Keratinocyte (primary cell): ENCODE data around the gene CBLB. TPM values are rescaled to one million over a fixed set of nuclear protein-coding genes. Genes with fewer than 3 reads are reported as not detected.
"Not testable (repeated sequence)": the region's sequence is repeated elsewhere in the genome, so short reads cannot be mapped to it uniquely, and the experiment has no call there.

ENCODE experiments used
- DNase-seq: peaks from one replicate; pipeline ENCODE4 v3.0.0-alpha.2; 2011; ENCODE audit warnings: low read depth, missing footprints, low spot score
- FAIRE-seq: peaks from 2 replicates; lab custom pipeline; 2011; peaks lifted over from hg19 to GRCh38; lab: Jason Lieb, UNC
- H2AFZ ChIP-seq: 2 replicates; pipeline ENCODE4 v1.6.0; 2012; ENCODE audit warnings: low read length, control low read depth, inconsistent platforms; ENCODE audit not compliant: control insufficient read depth
- H3K27ac ChIP-seq: 2 replicates; pipeline ENCODE4 v1.5.1; 2011; ENCODE audit warnings: low read length; ENCODE audit not compliant: control insufficient read depth, insufficient read depth
- H3K27me3 ChIP-seq: 3 replicates; pipeline ENCODE4 v1.6.0; 2011; ENCODE audit warnings: low read length; ENCODE audit not compliant: control insufficient read depth, insufficient read depth; ENCODE audit errors: extremely low read depth
- H3K36me3 ChIP-seq, 2 experiments: 2 replicates in 1 of 2; 3 replicates in 1 of 2; pipeline ENCODE4 v1.5.1; 2011; ENCODE audit warnings: low read length in 2 of 2, mild to moderate bottlenecking in 1 of 2; ENCODE audit not compliant: control insufficient read depth in 2 of 2, insufficient read depth in 2 of 2; ENCODE audit errors: extremely low read depth in 1 of 2
- H3K4me1 ChIP-seq: 3 replicates; pipeline ENCODE4 v1.5.1; 2011; ENCODE audit warnings: low read length; ENCODE audit not compliant: control insufficient read depth, insufficient read depth; ENCODE audit errors: extremely low read depth
- H3K4me2 ChIP-seq: 3 replicates; pipeline ENCODE4 v1.6.0; 2011; ENCODE audit warnings: low read depth, low read length; ENCODE audit not compliant: control insufficient read depth, insufficient read depth; ENCODE audit errors: extremely low read depth
- H3K4me3 ChIP-seq, 3 experiments: fragments of 200-600 bp in 1 of 3; sonication (generic) in 1 of 3; 2 replicates in 2 of 3; 3 replicates in 1 of 3; pipeline ENCODE4 v1.5.1; 2011 to 2016; ENCODE audit warnings: low read length in 3 of 3, mild to moderate bottlenecking in 3 of 3, control low read depth in 2 of 3, inconsistent platforms in 1 of 3, low read depth in 1 of 3, mixed read lengths in 1 of 3, mixed run types in 1 of 3, moderate library complexity in 1 of 3; ENCODE audit not compliant: control insufficient read depth in 2 of 3, insufficient read depth in 2 of 3; ENCODE audit errors: extremely low read depth in 1 of 3
- H3K79me2 ChIP-seq: 2 replicates; pipeline ENCODE4 v1.6.0; 2012; ENCODE audit warnings: low read length; ENCODE audit not compliant: control insufficient read depth, insufficient read depth
- H3K9ac ChIP-seq: 3 replicates; pipeline ENCODE4 v1.6.0; 2011; ENCODE audit warnings: low read length; ENCODE audit not compliant: control insufficient read depth, insufficient read depth; ENCODE audit errors: extremely low read depth
- H3K9me1 ChIP-seq: 3 replicates; pipeline ENCODE4 v1.6.0; 2011; ENCODE audit warnings: low read length; ENCODE audit not compliant: control insufficient read depth, insufficient read depth; ENCODE audit errors: extremely low read depth
- H3K9me3 ChIP-seq: 2 replicates; pipeline ENCODE4 v1.5.1; 2012; ENCODE audit warnings: low read depth, low read length; ENCODE audit not compliant: control insufficient read depth
- H4K20me1 ChIP-seq: 3 replicates; pipeline ENCODE4 v1.6.0; 2011; ENCODE audit warnings: low read length; ENCODE audit not compliant: control insufficient read depth, insufficient read depth; ENCODE audit errors: extremely low read depth
- CTCF ChIP-seq, 3 experiments: IDR thresholded peaks in 1 of 3; conservative IDR thresholded peaks in 1 of 3; optimal IDR thresholded peaks in 1 of 3; 2 replicates in 2 of 3; 3 replicates in 1 of 3; pipeline versions ENCODE3 to v1.5.1; 2011; ENCODE audit warnings: low read length in 3 of 3, mild to moderate bottlenecking in 3 of 3, moderate library complexity in 2 of 3, control low read depth in 1 of 3, inconsistent platforms in 1 of 3; ENCODE audit not compliant: insufficient read depth in 2 of 3; ENCODE audit errors: extremely low read depth in 1 of 3
- EZH2 ChIP-seq: IDR thresholded peaks from one replicate; pipeline ENCODE4 v1.6.1; 2012; ENCODE audit warnings: inconsistent platforms, mild to moderate bottlenecking, low read length, moderate library complexity
- dilution Hi-C: fragments of 300-500 bp; cut with MboI; formaldehyde crosslinking; loops from one replicate; pipeline ENCODE4 v1.7.0; 2020; ENCODE audit warnings: low sequenced_read_pairs; ENCODE audit not compliant: extremely low pct_ligation_motif_present
- polyA plus RNA-seq, 5 experiments: library from polyadenylated mRNA; depleted of rRNA in 3 of 5; stranded (reverse) in 3 of 5; stranded (forward) in 1 of 5; unstranded in 1 of 5; fragments of >200 nt; gene quantifications; 1 replicate in 1 of 5; 2 replicates in 3 of 5; 3 replicates in 1 of 5; pipeline versions ENCODE4 v1.2.1 to v1.2.3, GENCODE V29; 2011 to 2012; ENCODE audit warnings: missing spikeins in 2 of 5, low read depth in 1 of 5, low replicate concordance in 1 of 5

The CBLB gene
- polyA plus RNA-seq, 1 donor (not counting 4 experiments of a cell fraction or from before 2014, with no cell fraction given) = 13.6 TPM

- H3K9me3 ChIP-seq = no peaks in the 10 kb centered on the region
- H3K36me3 ChIP-seq = no peaks in the 10 kb centered on the region
- H3K4me1 ChIP-seq = peaks cover 13% of the 10 kb centered on the region
- no peaks in the 10 kb centered on the region for H3K79me2 ChIP-seq
- H3K9ac ChIP-seq = no peak overlapping the region
- no peak overlapping the region for H3K4me2 ChIP-seq
- no peak for TF ChIP-seq EZH2
- TF ChIP-seq CTCF (optimal IDR thresholded peaks at IDR 0.05 in 1 of 3, IDR thresholded peaks at IDR 0.05 in 1 of 3, conservative IDR thresholded peaks at IDR 0.05 in 1 of 3; ENCODE audit: extremely low read depth in 1 of 3, insufficient read depth in 2 of 3, low read length in 3 of 3) = no peak
- H3K27me3 ChIP-seq = no peaks in the 10 kb centered on the region
- dilution Hi-C loops = no loop called here
- H3K27ac ChIP-seq = no peak overlapping the region
- no peak for DNase-seq
- peaks cover 2% of the 10 kb centered on the region for H3K9me1 ChIP-seq
- FAIRE-seq = no peak
- no peaks in the 10 kb centered on the region for H4K20me1 ChIP-seq
- H2AFZ ChIP-seq = no peak overlapping the region
- H3K4me3 ChIP-seq = no peak overlapping the region
Observed at GRCh38 chr3:105821433-105821832, 47.4 kb downstream of the CBLB start.

GRCh38 chr3:105816833-105817232 is 52.0 kb downstream of the CBLB start:
- dilution Hi-C loops = no loop called here

GRCh38 chr3:105815331-105815730 is 53.5 kb downstream of the CBLB start:
- dilution Hi-C loops, FAIRE-seq: not testable (repeated sequence)

More at GRCh38 chr3:105816833-105817232, 52.0 kb downstream of the CBLB start:
- Histone ChIP-seq H3K9me3 (no peaks in the 10 kb centered on the region), H3K4me2 (no peak overlapping the region), H2AFZ (no peak overlapping the region), H3K9me1 (no peaks in the 10 kb centered on the region), H3K27me3 (no peaks in the 10 kb centered on the region), H3K79me2 (no peaks in the 10 kb centered on the region), H4K20me1 (no peaks in the 10 kb centered on the region), H3K27ac (no peak overlapping the region), H3K36me3 (no peaks in the 10 kb centered on the region), H3K4me1 (peaks cover 6% of the 10 kb centered on the region), H3K4me3 (no peak overlapping the region), H3K9ac (no peak overlapping the region)
- no peak for TF ChIP-seq CTCF (optimal IDR thresholded peaks at IDR 0.05 in 1 of 3, IDR thresholded peaks at IDR 0.05 in 1 of 3, conservative IDR thresholded peaks at IDR 0.05 in 1 of 3; ENCODE audit: extremely low read depth in 1 of 3, insufficient read depth in 2 of 3, low read length in 3 of 3)
- no peak for TF ChIP-seq EZH2
- no peak for DNase-seq
- FAIRE-seq = no peak

More at GRCh38 chr3:105815331-105815730, 53.5 kb downstream of the CBLB start:
- H3K4me3 ChIP-seq, H3K27me3 ChIP-seq, H3K36me3 ChIP-seq, H3K9me1 ChIP-seq, H3K9me3 ChIP-seq, H3K79me2 ChIP-seq, DNase-seq, H3K4me2 ChIP-seq, H4K20me1 ChIP-seq, H3K27ac ChIP-seq, H3K4me1 ChIP-seq, H2AFZ ChIP-seq, H3K9ac ChIP-seq: not testable (repeated sequence)
